Naive thymus-derived CD8-positive, alpha-beta T cell (primary cell): ENCODE data around the gene CDKAL1. TPM values are rescaled to one million over a fixed set of nuclear protein-coding genes. Genes with fewer than 3 reads are reported as not detected.

ENCODE experiments used
- ATAC-seq, 2 donors: fragments of 150-1000 bp; cut with Tn5 transposase in 1 of 2; sonication (Bioruptor Pico), chemical (Tn5 transposase) in 1 of 2; 1 replicate in 1 of 2; 2 replicates in 1 of 2; pipeline ENCODE4 v1.10.0; 2021; ENCODE audit warnings: mild to moderate bottlenecking in 2 of 2, moderate library complexity in 2 of 2
- POLR2A ChIA-PET: fragments of 350-600 bp; sonication (Branson Sonifier 250); formaldehyde crosslinking; loops from one replicate; lab custom pipeline; 2021; ENCODE audit warnings: antibody characterized with exemption; lab: Charles Lee
- DNase-seq, 10 donors: peaks; one replicate each; pipeline versions ENCODE4 v3.0.0 to v3.0.0-alpha.2; 2020 to 2022
- H3K27ac Mint-ChIP-seq, 10 donors: one replicate each; pipeline ENCODE4 v1.8.0; 2020 to 2022; ENCODE audit warnings: mild to moderate bottlenecking in 10 of 10, mixed read lengths in 10 of 10, moderate library complexity in 4 of 10, inconsistent platforms in 1 of 10
- H3K27me3 Mint-ChIP-seq, 5 donors: one replicate each; pipeline ENCODE4 v1.8.0; 2021 to 2022; ENCODE audit warnings: mixed read lengths in 5 of 5
- H3K36me3 Mint-ChIP-seq, 3 donors: one replicate each; pipeline ENCODE4 v1.8.0; 2020 to 2022; ENCODE audit warnings: mixed read lengths in 3 of 3, mild to moderate bottlenecking in 2 of 3, inconsistent platforms in 1 of 3
- H3K4me1 Mint-ChIP-seq, 4 donors: one replicate each; pipeline ENCODE4 v1.8.0; 2021 to 2022; ENCODE audit warnings: mixed read lengths in 4 of 4
- H3K4me3 Mint-ChIP-seq, 10 donors: one replicate each; pipeline ENCODE4 v1.8.0; 2020 to 2022; ENCODE audit warnings: mild to moderate bottlenecking in 10 of 10, mixed read lengths in 10 of 10, moderate library complexity in 6 of 10, inconsistent platforms in 1 of 10
- H3K9me3 Mint-ChIP-seq, 9 donors: one replicate each; pipeline ENCODE4 v1.8.0; 2020 to 2022; ENCODE audit warnings: mixed read lengths in 9 of 9, mild to moderate bottlenecking in 3 of 9, inconsistent platforms in 1 of 9, moderate library complexity in 1 of 9
- polyA plus RNA-seq, 3 donors: library from polyadenylated mRNA; unstranded; fragments of 300-500 nt; fragmentation: Illumina TruSeq; gene quantifications; one replicate each; pipeline ENCODE4 v1.2.3, GENCODE V29; 2021
- total RNA-seq, 8 experiments: library from RNA in 2 of 8; stranded (reverse) in 2 of 8; gene quantifications; one replicate each; pipeline ENCODE4 v1.2.3 and lab custom pipeline; 2021 to 2026

The CDKAL1 gene
- total and polyA plus RNA-seq, 5 experiments from 2014 or later = 21.5 to 36.7 (median 29.1) TPM

GRCh38 chr6:21132856-21133838, 598.9 kb downstream of the CDKAL1 start:
- no peak overlapping the region for H3K4me3 Mint-ChIP-seq
- POLR2A ChIA-PET = no interaction called here
- H3K27me3 Mint-ChIP-seq = no peaks in the 10 kb centered on the region
- DNase-seq = no peak
- no peaks in the 10 kb centered on the region for H3K4me1 Mint-ChIP-seq
- no peak overlapping the region for H3K27ac Mint-ChIP-seq
- peaks cover 0 to 10% (median 9%) of the 10 kb centered on the region in 3 donors for H3K36me3 Mint-ChIP-seq
- ATAC-seq = no peak
- no peaks in the 10 kb centered on the region for H3K9me3 Mint-ChIP-seq

DNA sequence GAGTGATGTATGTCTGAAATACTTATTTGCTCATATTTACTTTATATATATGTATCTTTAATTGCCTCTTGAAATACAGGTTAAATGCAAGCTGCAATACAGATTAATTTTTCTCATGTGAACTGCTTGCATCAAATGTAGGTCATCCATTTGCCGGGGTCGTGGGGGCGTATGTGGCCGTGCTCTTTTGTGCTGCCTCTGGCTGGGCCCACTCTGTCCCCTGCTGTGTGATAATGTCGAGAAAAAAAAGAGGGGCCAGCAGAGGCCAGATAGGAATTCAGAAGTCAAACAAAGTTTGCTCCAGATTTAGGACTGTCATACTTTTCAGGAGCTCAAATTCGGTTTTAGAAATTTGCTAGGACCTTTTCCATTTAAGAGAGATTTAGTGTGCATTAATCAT, 599.6 kb downstream of the CDKAL1 start:
- no peaks in the 10 kb centered on the region for H3K27me3 Mint-ChIP-seq
- H3K4me3 Mint-ChIP-seq = no peak overlapping the region
- POLR2A ChIA-PET = no interaction called here
- H3K27ac Mint-ChIP-seq = peak overlapping the region in 1 of 10 donors; percentile 47
- no peaks in the 10 kb centered on the region for H3K9me3 Mint-ChIP-seq
- H3K36me3 Mint-ChIP-seq = peaks cover 0 to 17% (median 15%) of the 10 kb centered on the region in 3 donors
- ATAC-seq = no peak
- DNase-seq = no peak
- H3K4me1 Mint-ChIP-seq = no peaks in the 10 kb centered on the region

- H3K4me3 Mint-ChIP-seq = no peak overlapping the region
- no peak overlapping the region for H3K27ac Mint-ChIP-seq
- H3K9me3 Mint-ChIP-seq = no peaks in the 10 kb centered on the region
- ATAC-seq (no peak), DNase-seq (no peak)
- no peaks in the 10 kb centered on the region for H3K4me1 Mint-ChIP-seq
- POLR2A ChIA-PET = no interaction called here
- no peaks in the 10 kb centered on the region for H3K27me3 Mint-ChIP-seq
- peaks cover 0 to 20% (median 19%) of the 10 kb centered on the region in 3 donors for H3K36me3 Mint-ChIP-seq
Observed at GRCh38 chr6:21134356-21134755, 600.1 kb downstream of the CDKAL1 start.

GRCh38 chr6:21135484-21136013, 601.3 kb downstream of the CDKAL1 start:
- no peak for ATAC-seq
- H3K9me3 Mint-ChIP-seq = no peaks in the 10 kb centered on the region
- DNase-seq = no peak
- H3K4me3 Mint-ChIP-seq = no peak overlapping the region
- H3K36me3 Mint-ChIP-seq = peaks cover 0 to 30% (median 28%) of the 10 kb centered on the region in 3 donors
- no peak overlapping the region for H3K27ac Mint-ChIP-seq
- POLR2A ChIA-PET = no interaction called here
- H3K27me3 Mint-ChIP-seq = no peaks in the 10 kb centered on the region
- H3K4me1 Mint-ChIP-seq = no peaks in the 10 kb centered on the region

DNA sequence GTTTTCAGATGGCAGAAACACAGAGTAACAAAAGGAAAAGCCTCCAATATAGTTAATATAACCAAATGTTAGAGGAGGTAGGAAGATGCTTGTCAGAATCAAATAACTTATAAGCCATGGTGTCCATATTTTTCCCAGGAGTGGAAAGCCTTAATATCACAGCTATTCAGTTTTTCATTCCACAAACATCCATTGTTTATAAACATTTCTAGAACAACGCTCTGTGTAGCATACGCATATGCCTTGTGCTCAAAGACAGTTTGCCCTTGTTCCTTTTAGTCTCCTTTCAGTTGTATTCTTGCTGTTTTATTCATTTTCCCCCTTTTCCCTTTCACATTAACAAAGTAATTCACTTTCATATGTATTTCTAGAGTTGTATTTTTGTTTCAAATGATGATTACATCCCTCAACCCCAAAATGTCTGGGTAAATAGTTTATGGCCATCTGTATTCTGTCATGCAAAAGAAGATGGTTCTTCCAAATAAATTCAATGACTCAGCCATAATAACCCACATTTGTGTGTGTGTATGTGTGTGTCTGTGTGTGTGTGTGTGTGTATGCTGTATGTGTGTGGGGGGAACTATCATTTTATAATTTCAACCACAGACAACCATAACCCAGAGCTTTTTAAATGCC, 603.6 kb downstream of the CDKAL1 start:
- DNase-seq = no peak
- H3K27ac Mint-ChIP-seq = no peak overlapping the region
- no peaks in the 10 kb centered on the region for H3K9me3 Mint-ChIP-seq
- no peaks in the 10 kb centered on the region for H3K27me3 Mint-ChIP-seq
- no peaks in the 10 kb centered on the region for H3K4me1 Mint-ChIP-seq
- POLR2A ChIA-PET = no interaction called here
- no peak overlapping the region for H3K4me3 Mint-ChIP-seq
- ATAC-seq = no peak
- peaks cover 5 to 39% (median 37%) of the 10 kb centered on the region in 3 donors for H3K36me3 Mint-ChIP-seq

DNA sequence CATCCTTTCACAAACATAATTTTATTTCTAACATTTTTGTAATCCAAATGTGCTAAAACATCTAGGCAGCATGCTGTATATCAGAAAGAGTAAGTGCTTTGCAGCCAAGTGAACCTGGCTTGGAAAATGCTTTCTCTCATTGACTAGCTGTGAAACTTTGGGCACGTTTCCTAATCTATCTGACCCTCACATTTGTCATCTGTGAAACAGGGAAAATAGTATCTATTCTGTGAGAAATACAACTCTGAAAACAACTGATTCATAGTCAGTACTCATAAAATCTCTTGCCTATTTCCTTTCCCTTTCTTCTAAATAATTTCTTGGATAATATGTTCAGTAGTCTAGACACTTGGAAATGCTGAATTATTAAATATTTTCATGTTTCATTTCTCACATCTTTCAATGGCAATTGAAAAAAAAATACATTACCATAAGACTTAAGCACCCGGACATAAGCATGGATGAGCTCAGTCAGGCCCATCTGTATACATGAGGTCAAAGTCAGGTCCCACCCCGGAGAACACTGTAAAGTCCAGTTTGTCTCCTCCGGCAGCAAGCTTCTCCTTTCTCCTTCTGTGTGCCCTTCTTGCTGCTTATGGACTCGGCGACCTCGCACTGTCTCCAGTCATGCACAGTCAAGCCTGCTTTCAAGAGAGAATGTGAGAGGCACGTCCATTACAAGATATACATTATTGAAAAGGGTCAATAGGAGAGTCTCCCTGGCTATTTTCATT, 604.2 kb downstream of the CDKAL1 start:
- DNase-seq (no peak), ATAC-seq (no peak)
- POLR2A ChIA-PET = no interaction called here
- H3K4me3 Mint-ChIP-seq = no peak overlapping the region
- no peak overlapping the region for H3K27ac Mint-ChIP-seq
- no peaks in the 10 kb centered on the region for H3K4me1 Mint-ChIP-seq
- no peaks in the 10 kb centered on the region for H3K27me3 Mint-ChIP-seq
- H3K9me3 Mint-ChIP-seq = no peaks in the 10 kb centered on the region
- peaks cover 5 to 43% (median 39%) of the 10 kb centered on the region in 3 donors for H3K36me3 Mint-ChIP-seq

- H3K36me3 Mint-ChIP-seq = peaks cover 5 to 52% (median 41%) of the 10 kb centered on the region in 3 donors
Observed at GRCh38 chr6:21140966-21141365, 606.7 kb downstream of the CDKAL1 start.

GRCh38 chr6:21141616-21142303, 607.5 kb downstream of the CDKAL1 start:
- H3K27me3 Mint-ChIP-seq = no peaks in the 10 kb centered on the region
- H3K27ac Mint-ChIP-seq = no peak overlapping the region
- peaks cover 0 to 1% (median 0%) of the 10 kb centered on the region in 4 donors for H3K4me1 Mint-ChIP-seq
- no peak for ATAC-seq
- POLR2A ChIA-PET = no interaction called here
- peaks cover 5 to 50% (median 45%) of the 10 kb centered on the region in 3 donors for H3K36me3 Mint-ChIP-seq
- no peak for DNase-seq
- H3K4me3 Mint-ChIP-seq = no peak overlapping the region
- no peaks in the 10 kb centered on the region for H3K9me3 Mint-ChIP-seq

More at GRCh38 chr6:21140966-21141365, 606.7 kb downstream of the CDKAL1 start:
- peaks cover 0 to 1% (median 0%) of the 10 kb centered on the region in 4 donors for H3K4me1 Mint-ChIP-seq
- no peak overlapping the region for H3K27ac Mint-ChIP-seq
- H3K4me3 Mint-ChIP-seq = no peak overlapping the region
- H3K9me3 Mint-ChIP-seq = no peaks in the 10 kb centered on the region
- POLR2A ChIA-PET = no interaction called here
- no peaks in the 10 kb centered on the region for H3K27me3 Mint-ChIP-seq
- DNase-seq = no peak
- no peak for ATAC-seq

DNA sequence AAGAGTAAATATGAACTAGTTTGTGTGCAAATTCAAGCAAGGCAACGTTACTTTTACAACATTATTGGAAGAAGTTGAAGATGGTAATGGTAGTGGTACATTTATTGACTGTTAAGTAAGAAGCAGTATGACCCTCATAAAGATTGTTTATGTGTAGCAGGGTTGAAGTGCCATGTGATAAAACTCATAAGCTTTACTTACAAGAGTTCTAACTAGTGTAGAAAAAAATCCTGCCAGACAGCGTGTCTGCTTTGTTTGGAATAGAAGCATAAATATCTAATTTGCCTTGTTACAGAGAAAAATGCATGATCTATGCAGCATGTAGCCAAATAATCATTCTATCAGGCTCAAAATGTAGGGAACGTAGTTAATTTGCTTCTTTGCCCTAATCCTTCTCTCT, 608.5 kb downstream of the CDKAL1 start:
- Mint-ChIP-seq H3K27ac (no peak overlapping the region), H3K9me3 (no peaks in the 10 kb centered on the region), H3K27me3 (no peaks in the 10 kb centered on the region), H3K4me1 (peaks cover 0 to 2% (median under 1%) of the 10 kb centered on the region in 4 donors), H3K4me3 (no peak overlapping the region), H3K36me3 (peaks cover 5 to 48% (median 47%) of the 10 kb centered on the region in 3 donors)
- no peak for DNase-seq
- no peak for ATAC-seq
- POLR2A ChIA-PET = no interaction called here

GRCh38 chr6:21143645-21144044, 609.4 kb downstream of the CDKAL1 start:
- Mint-ChIP-seq H3K27ac (no peak overlapping the region), H3K9me3 (no peaks in the 10 kb centered on the region), H3K4me3 (no peak overlapping the region), H3K27me3 (no peaks in the 10 kb centered on the region), H3K36me3 (peaks cover 5 to 42% (median 40%) of the 10 kb centered on the region in 3 donors), H3K4me1 (peaks cover 0 to 6% (median under 1%) of the 10 kb centered on the region in 4 donors)
- DNase-seq = no peak
- ATAC-seq = no peak
- POLR2A ChIA-PET = no interaction called here

- DNase-seq (no peak), ATAC-seq (no peak)
- H3K4me1 Mint-ChIP-seq = peaks cover 0 to 6% (median under 1%) of the 10 kb centered on the region in 4 donors
- POLR2A ChIA-PET = no interaction called here
- H3K4me3 Mint-ChIP-seq = no peak overlapping the region
- H3K36me3 Mint-ChIP-seq = peaks cover 5 to 30% (median 29%) of the 10 kb centered on the region in 3 donors
- H3K27ac Mint-ChIP-seq = no peak overlapping the region
- H3K9me3 Mint-ChIP-seq = no peaks in the 10 kb centered on the region
- no peaks in the 10 kb centered on the region for H3K27me3 Mint-ChIP-seq
Observed at GRCh38 chr6:21144928-21145327, 610.7 kb downstream of the CDKAL1 start.

DNA sequence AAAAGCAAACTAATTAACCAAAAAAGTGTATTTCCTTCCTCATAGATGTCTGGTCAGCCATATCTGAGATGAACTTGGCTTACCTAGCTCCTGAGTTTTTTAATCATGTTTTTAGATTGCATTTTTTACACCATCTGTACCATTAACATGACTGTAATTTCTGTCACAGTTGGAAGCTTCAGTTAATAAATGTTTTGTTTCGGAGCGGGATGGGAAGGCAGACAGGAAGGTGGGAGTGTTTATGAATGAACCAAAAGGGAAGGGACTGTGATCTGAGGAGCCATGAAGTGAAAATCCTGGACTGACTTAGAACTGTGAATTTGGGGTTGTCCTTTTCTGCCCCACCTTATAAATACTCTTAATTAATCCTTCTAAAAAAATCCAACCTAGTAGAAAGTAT, 613.7 kb downstream of the CDKAL1 start:
- H3K4me1 Mint-ChIP-seq = peaks cover 0 to 6% (median 3%) of the 10 kb centered on the region in 4 donors
- no peak for ATAC-seq
- no peak overlapping the region for H3K4me3 Mint-ChIP-seq
- peaks cover 0 to 23% (median 19%) of the 10 kb centered on the region in 3 donors for H3K36me3 Mint-ChIP-seq
- no peaks in the 10 kb centered on the region for H3K27me3 Mint-ChIP-seq
- DNase-seq = no peak
- no peaks in the 10 kb centered on the region for H3K9me3 Mint-ChIP-seq
- POLR2A ChIA-PET = no interaction called here
- peak overlapping the region in 1 of 10 donors; percentile 3 for H3K27ac Mint-ChIP-seq
